ENCODE data around the gene SORBS1. TPM values are rescaled to one million over a fixed set of nuclear protein-coding genes. Genes with fewer than 3 reads are reported as not detected.

SORBS1 gene
- total RNA-seq, 6 experiments from 2014 or later: 56.4 to 97.9 (median 76.5) TPM

GRCh38 chr10:95384011-95384704, 177.0 kb downstream of the SORBS1 start:
- no peak for DNase-seq
- H3K9me3 ChIP-seq: no peaks in the 10 kb centered on the region
- no peaks in the 10 kb centered on the region for H3K27me3 ChIP-seq
- TF ChIP-seq CTCF (IDR thresholded peaks at IDR 0.05): no peak
- TF ChIP-seq POLR2A (IDR thresholded peaks at IDR 0.05): no peak
- intact Hi-C loops (cut with DNase I): loop anchor here in 1 of 2 donors (10.0 kb wide), 1 partner anchor 221 kb away; no protein-coding TSS in a partner anchor
- 89% methylated on average over 11 of the region's 12 CpGs for WGBS (ENCODE audit: insufficient coverage, low coverage, low lambda C conversion rate, missing lambda C conversion rate)
- peaks cover 0 to 26% (median 12%) of the 10 kb centered on the region in 4 donors for H3K4me1 ChIP-seq
- peaks cover 10 to 46% (median 26%) of the 10 kb centered on the region in 4 donors for H3K36me3 ChIP-seq
- no peak overlapping the region for H3K27ac ChIP-seq
- no peak overlapping the region for H3K4me3 ChIP-seq
- no peak for ATAC-seq

GRCh38 chr10:95382596-95382995, 178.6 kb downstream of the SORBS1 start:
- Histone ChIP-seq H3K4me1 (peaks cover 0 to 12% (median 6%) of the 10 kb centered on the region in 4 donors), H3K36me3 (peaks cover 10 to 46% (median 28%) of the 10 kb centered on the region in 4 donors), H3K27ac (no peak overlapping the region), H3K27me3 (no peaks in the 10 kb centered on the region), H3K4me3 (no peak overlapping the region), H3K9me3 (no peaks in the 10 kb centered on the region)
- intact Hi-C loops (cut with DNase I): loop anchor here in 1 of 2 donors (10.0 kb wide), 1 partner anchor 222 kb away; no protein-coding TSS in a partner anchor
- TF ChIP-seq POLR2A (IDR thresholded peaks at IDR 0.05): no peak
- TF ChIP-seq CTCF (IDR thresholded peaks at IDR 0.05): no peak
- 82% methylated on average over 2 of the region's 2 CpGs for WGBS (ENCODE audit: insufficient coverage, low coverage, low lambda C conversion rate, missing lambda C conversion rate)
- ATAC-seq (no peak), DNase-seq (no peak)

GRCh38 chr10:95382174-95382573, 179.0 kb downstream of the SORBS1 start:
- Histone ChIP-seq H3K4me3 (no peak overlapping the region), H3K36me3 (peaks cover 10 to 46% (median 28%) of the 10 kb centered on the region in 4 donors), H3K27ac (no peak overlapping the region), H3K4me1 (peaks cover 0 to 12% (median 6%) of the 10 kb centered on the region in 4 donors), H3K27me3 (no peaks in the 10 kb centered on the region), H3K9me3 (no peaks in the 10 kb centered on the region)
- TF ChIP-seq CTCF (IDR thresholded peaks at IDR 0.05) (no peak), POLR2A (IDR thresholded peaks at IDR 0.05) (no peak)
- intact Hi-C loops (cut with DNase I): loop anchor here in 1 of 2 donors (10.0 kb wide), 1 partner anchor 223 kb away; no protein-coding TSS in a partner anchor
- DNase-seq (no peak), ATAC-seq (no peak)

GRCh38 chr10:95377950-95378349, 183.2 kb downstream of the SORBS1 start:
- no peaks in the 10 kb centered on the region for H3K27me3 ChIP-seq
- H3K9me3 ChIP-seq: no peaks in the 10 kb centered on the region
- H3K4me1 ChIP-seq: no peaks in the 10 kb centered on the region
- peaks cover 10 to 33% (median 23%) of the 10 kb centered on the region in 4 donors for H3K36me3 ChIP-seq
- H3K4me3 ChIP-seq: no peak overlapping the region
- TF ChIP-seq POLR2A (IDR thresholded peaks at IDR 0.05): no peak
- TF ChIP-seq CTCF (IDR thresholded peaks at IDR 0.05): no peak
- 62% methylated on average over 2 of the region's 2 CpGs for WGBS (ENCODE audit: insufficient coverage, low coverage, low lambda C conversion rate, missing lambda C conversion rate)
- DNase-seq (no peak), ATAC-seq (no peak)
- intact Hi-C loops (cut with DNase I): no loop called here
- H3K27ac ChIP-seq: no peak overlapping the region
